HepG2 (cell line): ENCODE data around the gene TCF3. TPM values are rescaled to one million over a fixed set of nuclear protein-coding genes. Genes with fewer than 3 reads are reported as not detected.

ENCODE experiments used
- AHR ChIP-seq: IDR thresholded peaks from 2 replicates; pipeline ENCODE4 v1.6.1; 2018; ENCODE audit warnings: missing genetic modification reagents, missing compliant biosample characterization
- CBX5 ChIP-seq: sonication (generic); formaldehyde crosslinking; IDR thresholded peaks from 2 replicates; pipeline ENCODE4 v1.4.0; 2020; ENCODE audit warnings: missing genetic modification reagents, borderline replicate concordance
- EZH2 ChIP-seq: conservative IDR thresholded peaks from 2 replicates; pipeline ENCODE4 v1.6.1; 2012; ENCODE audit warnings: mild to moderate bottlenecking, low read depth, low read length, moderate library complexity
- KAT7 ChIP-seq: IDR thresholded peaks from 2 replicates; pipeline ENCODE4 v1.6.1; 2018; ENCODE audit warnings: borderline replicate concordance, missing compliant biosample characterization
- PRMT3 ChIP-seq: sonication (generic); formaldehyde crosslinking; IDR thresholded peaks from 2 replicates; pipeline ENCODE4 v1.8.1; 2022; ENCODE audit warnings: low read depth, mild to moderate bottlenecking, moderate library complexity, missing genetic modification reagents, borderline replicate concordance
- RAD51 ChIP-seq: fragments of 450-650 bp; IDR thresholded peaks from 2 replicates; pipeline ENCODE4 v1.6.1; 2016; ENCODE audit warnings: borderline replicate concordance
- ZNF264 ChIP-seq: sonication (generic); formaldehyde crosslinking; IDR thresholded peaks from 2 replicates; pipeline ENCODE4 v1.4.0; 2020; ENCODE audit warnings: missing genetic modification reagents
- ZNF501 ChIP-seq: sonication (generic); formaldehyde crosslinking; IDR thresholded peaks from 2 replicates; pipeline ENCODE4 v1.5.1; 2020; ENCODE audit warnings: mild to moderate bottlenecking, moderate library complexity, missing genetic modification reagents
- ZNF503 ChIP-seq: sonication (generic); formaldehyde crosslinking; IDR thresholded peaks from 2 replicates; pipeline ENCODE4 v1.4.0; 2020; ENCODE audit warnings: missing genetic modification reagents
- polyA plus RNA-seq, 8 experiments: library from polyadenylated mRNA; depleted of rRNA in 3 of 8; stranded (reverse) in 7 of 8; unstranded in 1 of 8; fragments of >200 nt; fragmentation: Illumina TruSeq in 4 of 8; extraction: Trizol in 4 of 8; gene quantifications; 2 replicates each; pipeline versions ENCODE4 v1.2.1 to v1.2.3, GENCODE V29; 2011 to 2016; ENCODE audit warnings: low read depth in 4 of 8, missing spikeins in 1 of 8, mixed read lengths in 1 of 8; ENCODE audit not compliant: insufficient read depth in 1 of 8
- total RNA-seq, 5 experiments: library from RNA; depleted of rRNA; stranded (reverse); fragments of >200 nt; fragmentation: Illumina TruSeq; extraction: Trizol; gene quantifications; 2 replicates each; pipeline ENCODE4 v1.2.3, GENCODE V29; 2016; ENCODE audit warnings: low read depth in 1 of 5
- TF ChIP-seq, protein P1 (sequence below): sonication (generic); formaldehyde crosslinking; IDR thresholded peaks from 2 replicates; pipeline ENCODE4 v1.8.1; 2022; ENCODE audit warnings: low read depth, mild to moderate bottlenecking, missing genetic modification reagents
- TF ChIP-seq, protein P2 (sequence below): sonication (generic); formaldehyde crosslinking; IDR thresholded peaks from 2 replicates; pipeline ENCODE4 v1.8.0; 2022; ENCODE audit warnings: missing genetic modification reagents, mild to moderate bottlenecking, borderline replicate concordance
- TF ChIP-seq, protein P3 (sequence below): IDR thresholded peaks from 2 replicates; pipeline ENCODE4 v1.6.1; 2016
- TF ChIP-seq, protein P4 (sequence below), 2 experiments: sonication (generic) in 1 of 2; formaldehyde crosslinking in 1 of 2; IDR thresholded peaks; 2 replicates each; pipeline versions ENCODE4 v1.4.0 to v1.6.1; 2016 to 2020; ENCODE audit warnings: borderline replicate concordance in 1 of 2, low read depth in 1 of 2, mild to moderate bottlenecking in 1 of 2, missing genetic modification reagents in 1 of 2
- TF ChIP-seq, protein P5 (sequence below): fragments of 450-650 bp; IDR thresholded peaks from 2 replicates; pipeline ENCODE4 v1.6.1; 2016

TCF3 gene
- total and polyA plus RNA-seq, 2 of the 13 experiments (the other 11 are each of a cell fraction or from before 2014, with no cell fraction given), result 51.4 to 53.2 TPM

DNA sequence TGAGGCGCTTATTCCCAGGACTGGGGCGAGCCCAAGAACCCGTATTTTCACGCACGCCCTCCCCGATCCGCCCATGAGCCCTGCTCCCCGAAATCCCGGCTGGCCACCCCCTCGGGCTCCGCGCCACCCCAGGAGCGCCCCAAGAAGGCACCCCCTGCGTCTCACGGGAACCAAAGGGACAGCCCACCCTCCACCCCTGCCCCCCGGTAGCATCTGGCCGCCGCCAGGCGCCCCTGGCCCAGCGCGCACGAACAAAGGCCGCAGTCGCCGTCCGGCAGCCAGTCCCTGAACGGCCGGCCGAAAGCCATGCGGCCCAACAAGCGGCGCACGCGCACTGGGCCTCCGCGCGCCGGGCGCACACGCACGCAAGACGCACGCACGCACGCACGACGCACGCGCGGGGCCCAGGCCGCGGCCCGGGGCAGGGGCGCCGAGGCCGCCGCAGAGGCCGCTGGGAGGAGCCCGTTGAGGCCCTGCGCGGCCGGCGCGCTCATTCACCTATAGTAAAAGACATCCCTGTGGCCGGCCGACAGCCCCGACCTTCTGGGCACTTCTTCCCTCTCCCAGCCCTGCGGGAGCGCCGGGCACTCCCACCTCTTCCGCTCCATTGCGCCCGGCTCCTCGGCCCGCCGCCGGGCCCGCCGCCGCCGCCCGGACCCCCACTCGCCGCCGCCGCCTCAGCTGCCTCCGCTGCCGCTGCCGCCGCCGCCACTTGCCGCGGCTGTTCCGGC, 60.2 kb downstream of the TCF3 start (continued):
- TF ChIP-seq ZNF503 (CRISPR knock-in tag), result no peak
- 0 out of 2 replicates have a peak, but pooled peaks have one; percentile 60 for TF ChIP-seq PRMT3 (CRISPR knock-in tag)
- no peak for TF ChIP-seq ZNF264 (CRISPR knock-in tag)
- TF ChIP-seq KAT7 (CRISPR knock-in tag), result peak; percentile 70; the same call in 1 of the 2 replicates
- TF ChIP-seq, protein P1, sequence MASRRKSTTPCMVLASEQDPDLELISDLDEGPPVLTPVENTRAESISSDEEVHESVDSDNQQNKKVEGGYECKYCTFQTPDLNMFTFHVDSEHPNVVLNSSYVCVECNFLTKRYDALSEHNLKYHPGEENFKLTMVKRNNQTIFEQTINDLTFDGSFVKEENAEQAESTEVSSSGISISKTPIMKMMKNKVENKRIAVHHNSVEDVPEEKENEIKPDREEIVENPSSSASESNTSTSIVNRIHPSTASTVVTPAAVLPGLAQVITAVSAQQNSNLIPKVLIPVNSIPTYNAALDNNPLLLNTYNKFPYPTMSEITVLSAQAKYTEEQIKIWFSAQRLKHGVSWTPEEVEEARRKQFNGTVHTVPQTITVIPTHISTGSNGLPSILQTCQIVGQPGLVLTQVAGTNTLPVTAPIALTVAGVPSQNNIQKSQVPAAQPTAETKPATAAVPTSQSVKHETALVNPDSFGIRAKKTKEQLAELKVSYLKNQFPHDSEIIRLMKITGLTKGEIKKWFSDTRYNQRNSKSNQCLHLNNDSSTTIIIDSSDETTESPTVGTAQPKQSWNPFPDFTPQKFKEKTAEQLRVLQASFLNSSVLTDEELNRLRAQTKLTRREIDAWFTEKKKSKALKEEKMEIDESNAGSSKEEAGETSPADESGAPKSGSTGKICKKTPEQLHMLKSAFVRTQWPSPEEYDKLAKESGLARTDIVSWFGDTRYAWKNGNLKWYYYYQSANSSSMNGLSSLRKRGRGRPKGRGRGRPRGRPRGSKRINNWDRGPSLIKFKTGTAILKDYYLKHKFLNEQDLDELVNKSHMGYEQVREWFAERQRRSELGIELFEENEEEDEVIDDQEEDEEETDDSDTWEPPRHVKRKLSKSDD (CRISPR knock-in tag), result peak; percentile 81
- TF ChIP-seq, protein P2, sequence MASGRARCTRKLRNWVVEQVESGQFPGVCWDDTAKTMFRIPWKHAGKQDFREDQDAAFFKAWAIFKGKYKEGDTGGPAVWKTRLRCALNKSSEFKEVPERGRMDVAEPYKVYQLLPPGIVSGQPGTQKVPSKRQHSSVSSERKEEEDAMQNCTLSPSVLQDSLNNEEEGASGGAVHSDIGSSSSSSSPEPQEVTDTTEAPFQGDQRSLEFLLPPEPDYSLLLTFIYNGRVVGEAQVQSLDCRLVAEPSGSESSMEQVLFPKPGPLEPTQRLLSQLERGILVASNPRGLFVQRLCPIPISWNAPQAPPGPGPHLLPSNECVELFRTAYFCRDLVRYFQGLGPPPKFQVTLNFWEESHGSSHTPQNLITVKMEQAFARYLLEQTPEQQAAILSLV (CRISPR knock-in tag), result peak; percentile 60; the same call in 1 of the 2 replicates
- TF ChIP-seq, protein P3, sequence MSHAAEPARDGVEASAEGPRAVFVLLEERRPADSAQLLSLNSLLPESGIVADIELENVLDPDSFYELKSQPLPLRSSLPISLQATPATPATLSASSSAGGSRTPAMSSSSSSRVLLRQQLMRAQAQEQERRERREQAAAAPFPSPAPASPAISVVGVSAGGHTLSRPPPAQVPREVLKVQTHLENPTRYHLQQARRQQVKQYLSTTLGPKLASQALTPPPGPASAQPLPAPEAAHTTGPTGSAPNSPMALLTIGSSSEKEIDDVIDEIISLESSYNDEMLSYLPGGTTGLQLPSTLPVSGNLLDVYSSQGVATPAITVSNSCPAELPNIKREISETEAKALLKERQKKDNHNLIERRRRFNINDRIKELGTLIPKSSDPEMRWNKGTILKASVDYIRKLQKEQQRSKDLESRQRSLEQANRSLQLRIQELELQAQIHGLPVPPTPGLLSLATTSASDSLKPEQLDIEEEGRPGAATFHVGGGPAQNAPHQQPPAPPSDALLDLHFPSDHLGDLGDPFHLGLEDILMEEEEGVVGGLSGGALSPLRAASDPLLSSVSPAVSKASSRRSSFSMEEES, result 0 out of 2 replicates have a peak, but pooled peaks have one; percentile 42
- peak; percentile 80; the same call in 1 of the 2 replicates for TF ChIP-seq AHR (CRISPR knock-in tag)
- no peak for TF ChIP-seq RAD51
- TF ChIP-seq ZNF501 (CRISPR knock-in tag), result peak; percentile 37; the same call in 1 of the 2 replicates
- TF ChIP-seq EZH2, result no peak
- TF ChIP-seq, protein P4, sequence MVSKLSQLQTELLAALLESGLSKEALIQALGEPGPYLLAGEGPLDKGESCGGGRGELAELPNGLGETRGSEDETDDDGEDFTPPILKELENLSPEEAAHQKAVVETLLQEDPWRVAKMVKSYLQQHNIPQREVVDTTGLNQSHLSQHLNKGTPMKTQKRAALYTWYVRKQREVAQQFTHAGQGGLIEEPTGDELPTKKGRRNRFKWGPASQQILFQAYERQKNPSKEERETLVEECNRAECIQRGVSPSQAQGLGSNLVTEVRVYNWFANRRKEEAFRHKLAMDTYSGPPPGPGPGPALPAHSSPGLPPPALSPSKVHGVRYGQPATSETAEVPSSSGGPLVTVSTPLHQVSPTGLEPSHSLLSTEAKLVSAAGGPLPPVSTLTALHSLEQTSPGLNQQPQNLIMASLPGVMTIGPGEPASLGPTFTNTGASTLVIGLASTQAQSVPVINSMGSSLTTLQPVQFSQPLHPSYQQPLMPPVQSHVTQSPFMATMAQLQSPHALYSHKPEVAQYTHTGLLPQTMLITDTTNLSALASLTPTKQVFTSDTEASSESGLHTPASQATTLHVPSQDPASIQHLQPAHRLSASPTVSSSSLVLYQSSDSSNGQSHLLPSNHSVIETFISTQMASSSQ (IDR thresholded peaks at IDR 0.05; ENCODE audit: low read depth), result no peak
- TF ChIP-seq, protein P4 (CRISPR knock-in tag; IDR thresholded peaks at IDR 0.05; ENCODE audit: borderline replicate concordance), result 0 out of 2 replicates have a peak, but pooled peaks have one; percentile 29
- TF ChIP-seq, protein P5, sequence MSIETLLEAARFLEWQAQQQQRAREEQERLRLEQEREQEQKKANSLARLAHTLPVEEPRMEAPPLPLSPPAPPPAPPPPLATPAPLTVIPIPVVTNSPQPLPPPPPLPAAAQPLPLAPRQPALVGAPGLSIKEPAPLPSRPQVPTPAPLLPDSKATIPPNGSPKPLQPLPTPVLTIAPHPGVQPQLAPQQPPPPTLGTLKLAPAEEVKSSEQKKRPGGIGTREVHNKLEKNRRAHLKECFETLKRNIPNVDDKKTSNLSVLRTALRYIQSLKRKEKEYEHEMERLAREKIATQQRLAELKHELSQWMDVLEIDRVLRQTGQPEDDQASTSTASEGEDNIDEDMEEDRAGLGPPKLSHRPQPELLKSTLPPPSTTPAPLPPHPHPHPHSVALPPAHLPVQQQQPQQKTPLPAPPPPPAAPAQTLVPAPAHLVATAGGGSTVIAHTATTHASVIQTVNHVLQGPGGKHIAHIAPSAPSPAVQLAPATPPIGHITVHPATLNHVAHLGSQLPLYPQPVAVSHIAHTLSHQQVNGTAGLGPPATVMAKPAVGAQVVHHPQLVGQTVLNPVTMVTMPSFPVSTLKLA, result peak; percentile 45; the same call in 1 of the 2 replicates
- no peak for TF ChIP-seq CBX5
